Hepatocyte (in vitro differentiated cells): ENCODE results near the gene CNST. TPM values are rescaled to one million over a fixed set of nuclear protein-coding genes. Genes with fewer than 3 reads are reported as not detected.
A peak's percentile ranks its signal among the peaks of the same experiment; 100 is the strongest.

Experiments used
- DNase-seq: peaks from one replicate; pipeline ENCODE4 v3.0.0-alpha.2; 2016; ENCODE audit warnings: low spot score
- H2AFZ ChIP-seq: fragments of 200-600 bp; sonication (generic); 2 replicates; pipeline ENCODE4 v1.6.0; 2016; ENCODE audit warnings: antibody characterized with exemption, mild to moderate bottlenecking
- H3K27ac ChIP-seq: fragments of 200-600 bp; sonication (generic); 2 replicates; pipeline ENCODE4 v1.5.1; 2016; ENCODE audit warnings: mild to moderate bottlenecking
- H3K27me3 ChIP-seq: fragments of 200-600 bp; sonication (generic); 2 replicates; pipeline ENCODE4 v1.6.1; 2016
- H3K36me3 ChIP-seq: fragments of 200-600 bp; sonication (generic); replicated peaks from 2 replicates; pipeline ENCODE4 v1.5.1; 2016; ENCODE audit warnings: low read depth; ENCODE audit not compliant: insufficient read depth
- H3K4me1 ChIP-seq: fragments of 200-600 bp; sonication (generic); 2 replicates; pipeline ENCODE4 v1.5.1; 2016; ENCODE audit warnings: mild to moderate bottlenecking, moderate library complexity; ENCODE audit not compliant: insufficient read depth
- H3K4me2 ChIP-seq: fragments of 200-600 bp; sonication (generic); 2 replicates; pipeline ENCODE4 v1.6.0; 2016
- H3K4me3 ChIP-seq: fragments of 200-600 bp; sonication (generic); 2 replicates; pipeline ENCODE4 v1.5.1; 2016; ENCODE audit warnings: mild to moderate bottlenecking
- H3K79me2 ChIP-seq: fragments of 200-600 bp; sonication (generic); 2 replicates; pipeline ENCODE4 v1.6.0; 2017; ENCODE audit warnings: mild to moderate bottlenecking
- H3K9me2 ChIP-seq: fragments of 200-600 bp; sonication (generic); replicated peaks from 2 replicates; pipeline ENCODE4 v1.6.0; 2017; ENCODE audit warnings: mild to moderate bottlenecking; ENCODE audit not compliant: insufficient read depth
- H3K9me3 ChIP-seq: fragments of 200-600 bp; sonication (generic); 2 replicates; pipeline ENCODE4 v1.5.1; 2016; ENCODE audit warnings: low read depth, mild to moderate bottlenecking
- H4K20me1 ChIP-seq: fragments of 200-600 bp; sonication (generic); 2 replicates; pipeline ENCODE4 v1.6.0; 2016; ENCODE audit warnings: mild to moderate bottlenecking; ENCODE audit not compliant: insufficient read depth, poor library complexity, severe bottlenecking
- EZH2 ChIP-seq: fragments of 200-600 bp; sonication (generic); IDR thresholded peaks from 2 replicates; pipeline ENCODE4 v1.6.1; 2016; ENCODE audit warnings: antibody characterized with exemption, mild to moderate bottlenecking, borderline replicate concordance
- EZH2phosphoT487 ChIP-seq: fragments of 200-600 bp; sonication (generic); IDR thresholded peaks from one replicate; pipeline ENCODE4 v1.6.1; 2018; ENCODE audit warnings: antibody characterized with exemption, mild to moderate bottlenecking, low read depth, moderate library complexity; ENCODE audit not compliant: unreplicated experiment, severe bottlenecking
- WGBS: methylation state at CpG from one replicate; pipeline ENCODE4 v1.1.6; 2016; ENCODE audit warnings: low lambda C conversion rate; ENCODE audit errors: missing lambda C conversion rate; 5-methylcytosine and 5-hydroxymethylcytosine counted together
- polyA plus RNA-seq: library from polyadenylated mRNA; unstranded; fragments of >200 nt; fragmentation: Nextera tagmentation; extraction: Ambion mirVana; gene quantifications from 2 replicates; pipeline ENCODE4 v1.2.1, GENCODE V29; 2016
- total RNA-seq: library from RNA; depleted of rRNA; stranded (reverse); fragments of >200 nt; gene quantifications from 2 replicates; pipeline ENCODE4 v1.2.3, GENCODE V29; 2014
- TF ChIP-seq, protein P1 (sequence below): fragments of 200-600 bp; sonication (generic); IDR thresholded peaks from 2 replicates; pipeline ENCODE4 v1.5.1; 2016; ENCODE audit warnings: antibody characterized with exemption, mild to moderate bottlenecking; ENCODE audit not compliant: poor library complexity

Gene CNST
- total and polyA plus RNA-seq, 2 experiments from 2014 or later: 7.1 to 16.4 TPM

DNA sequence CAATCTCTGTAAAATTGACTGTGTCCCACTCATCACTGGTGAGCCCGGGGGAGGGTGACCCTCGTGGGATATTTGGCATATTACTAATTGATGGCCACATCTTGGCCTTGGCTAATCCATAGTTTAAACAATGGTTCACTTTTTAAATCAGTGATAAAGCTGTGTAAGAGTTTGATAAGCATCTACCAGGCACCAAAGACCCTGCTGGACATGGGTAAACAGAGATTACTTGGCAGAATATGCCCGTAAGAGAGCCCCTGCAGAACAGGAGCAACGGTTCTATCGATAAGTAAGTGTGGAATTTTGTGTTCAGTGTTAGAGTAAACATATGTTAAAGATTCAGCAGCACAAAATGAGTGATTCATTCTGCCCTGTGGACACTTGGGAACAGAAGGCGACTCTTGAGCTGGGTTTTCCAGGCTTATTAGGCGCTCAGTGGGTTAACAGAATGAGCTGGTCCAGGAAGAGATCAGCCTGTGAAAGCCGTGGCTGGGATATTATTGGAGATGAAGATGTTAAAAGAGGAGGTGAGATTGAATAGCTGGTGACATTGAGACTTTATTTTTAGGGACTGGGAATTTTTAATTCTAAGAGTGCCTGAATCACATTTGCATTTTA is 55.9 kb downstream of the CNST start:
- Histone ChIP-seq H3K36me3 (no peaks in the 10 kb centered on the region), H4K20me1 (no peaks in the 10 kb centered on the region), H3K27ac (no peak overlapping the region), H3K79me2 (no peaks in the 10 kb centered on the region), H3K9me3 (no peaks in the 10 kb centered on the region), H2AFZ (no peak overlapping the region), H3K4me3 (no peak overlapping the region), H3K4me2 (peak overlapping the region; percentile 13), H3K27me3 (no peaks in the 10 kb centered on the region), H3K4me1 (peaks cover 2% of the 10 kb centered on the region), H3K9me2 (no peaks in the 10 kb centered on the region)
- DNase-seq: no peak
- TF ChIP-seq, protein P1, sequence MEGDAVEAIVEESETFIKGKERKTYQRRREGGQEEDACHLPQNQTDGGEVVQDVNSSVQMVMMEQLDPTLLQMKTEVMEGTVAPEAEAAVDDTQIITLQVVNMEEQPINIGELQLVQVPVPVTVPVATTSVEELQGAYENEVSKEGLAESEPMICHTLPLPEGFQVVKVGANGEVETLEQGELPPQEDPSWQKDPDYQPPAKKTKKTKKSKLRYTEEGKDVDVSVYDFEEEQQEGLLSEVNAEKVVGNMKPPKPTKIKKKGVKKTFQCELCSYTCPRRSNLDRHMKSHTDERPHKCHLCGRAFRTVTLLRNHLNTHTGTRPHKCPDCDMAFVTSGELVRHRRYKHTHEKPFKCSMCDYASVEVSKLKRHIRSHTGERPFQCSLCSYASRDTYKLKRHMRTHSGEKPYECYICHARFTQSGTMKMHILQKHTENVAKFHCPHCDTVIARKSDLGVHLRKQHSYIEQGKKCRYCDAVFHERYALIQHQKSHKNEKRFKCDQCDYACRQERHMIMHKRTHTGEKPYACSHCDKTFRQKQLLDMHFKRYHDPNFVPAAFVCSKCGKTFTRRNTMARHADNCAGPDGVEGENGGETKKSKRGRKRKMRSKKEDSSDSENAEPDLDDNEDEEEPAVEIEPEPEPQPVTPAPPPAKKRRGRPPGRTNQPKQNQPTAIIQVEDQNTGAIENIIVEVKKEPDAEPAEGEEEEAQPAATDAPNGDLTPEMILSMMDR: no peak
- no peak for TF ChIP-seq EZH2
- TF ChIP-seq EZH2phosphoT487: no peak
- WGBS: 49% methylated on average over 8 of the region's 8 CpGs

DNA sequence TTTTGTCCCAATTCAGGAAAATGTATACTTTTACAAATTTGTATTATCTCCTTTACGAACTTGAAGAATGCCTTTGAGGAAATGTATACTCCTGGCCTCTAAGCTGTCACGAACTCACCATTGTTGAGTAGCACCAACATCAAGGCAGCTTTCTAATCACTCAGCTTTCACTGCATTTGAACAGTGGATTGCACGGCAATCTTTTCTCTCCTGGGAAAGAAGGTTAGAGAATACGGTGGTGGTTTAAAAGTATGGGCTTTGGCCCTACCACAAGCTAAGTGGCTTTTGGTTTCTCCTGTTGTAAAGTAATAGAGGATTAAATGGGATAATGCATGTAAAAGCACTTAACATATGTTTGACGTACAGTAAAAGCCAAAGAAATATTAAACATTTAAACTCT is 57.8 kb downstream of the CNST start:
- Histone ChIP-seq H3K27ac (no peak overlapping the region), H3K27me3 (no peaks in the 10 kb centered on the region), H3K4me1 (no peaks in the 10 kb centered on the region), H3K4me3 (no peak overlapping the region), H3K79me2 (no peaks in the 10 kb centered on the region), H3K4me2 (no peak overlapping the region), H4K20me1 (no peaks in the 10 kb centered on the region), H3K36me3 (no peaks in the 10 kb centered on the region), H3K9me3 (no peaks in the 10 kb centered on the region), H2AFZ (no peak overlapping the region), H3K9me2 (no peaks in the 10 kb centered on the region)
- TF ChIP-seq, protein P1: no peak
- TF ChIP-seq EZH2: no peak
- no peak for DNase-seq
- 79% methylated on average over 5 of the region's 5 CpGs for WGBS

DNA sequence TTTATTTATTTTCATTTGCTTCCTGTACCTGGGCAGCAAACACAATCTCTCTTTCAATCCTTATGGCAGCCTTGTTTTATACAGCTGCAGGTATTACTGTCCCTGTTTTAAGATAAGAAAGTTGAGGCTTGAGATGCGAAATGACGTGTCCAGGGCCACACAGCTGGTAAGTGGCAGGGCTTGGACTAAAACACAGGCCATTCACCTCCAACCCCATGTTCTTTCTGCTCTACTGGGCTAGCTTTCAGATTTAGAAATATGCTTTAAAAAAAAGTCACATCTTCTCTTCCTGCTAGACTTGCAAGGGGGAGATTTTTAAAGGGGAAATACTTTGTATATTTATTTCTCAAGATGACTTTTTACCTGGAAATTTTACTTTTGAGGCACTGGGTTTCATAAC is 62.8 kb downstream of the CNST start:
- DNase-seq: no peak
- Histone ChIP-seq H4K20me1 (no peaks in the 10 kb centered on the region), H3K36me3 (no peaks in the 10 kb centered on the region), H3K4me2 (no peak overlapping the region), H3K4me3 (no peak overlapping the region), H3K9me2 (no peaks in the 10 kb centered on the region), H3K27ac (no peak overlapping the region), H3K9me3 (no peaks in the 10 kb centered on the region), H3K79me2 (no peaks in the 10 kb centered on the region), H3K27me3 (no peaks in the 10 kb centered on the region), H3K4me1 (no peaks in the 10 kb centered on the region), H2AFZ (no peak overlapping the region)
- 97% methylated on average over 2 of the region's 2 CpGs for WGBS
- TF ChIP-seq EZH2phosphoT487: no peak
- no peak for TF ChIP-seq EZH2
- TF ChIP-seq, protein P1: no peak
